Esophagus muscularis mucosa (tissue), 3 donors: ENCODE data around the gene PSMG4.

ENCODE experiments used
- POLR2A ChIP-seq: fragments of 450-650 bp; IDR thresholded peaks from one replicate; pipeline ENCODE4 v1.6.1; 2017; ENCODE audit warnings: antibody characterized with exemption, moderate library complexity, mild to moderate bottlenecking, low read depth
- POLR2AphosphoS5 ChIP-seq, 2 donors: sonication (generic); formaldehyde crosslinking; IDR thresholded peaks; one replicate each; pipeline ENCODE4 v1.6.1; 2017; ENCODE audit warnings: antibody characterized with exemption in 2 of 2
- TF ChIP-seq, protein P1 (sequence below), 3 experiments: fragments of 200-600 bp in 2 of 3; fragments of 450-650 bp in 1 of 3; sonication (generic) in 2 of 3; IDR thresholded peaks; one replicate each; pipeline ENCODE4 v1.5.1; 2017 to 2019; ENCODE audit warnings: antibody characterized with exemption in 3 of 3, mild to moderate bottlenecking in 2 of 3, moderate library complexity in 1 of 3

DNA sequence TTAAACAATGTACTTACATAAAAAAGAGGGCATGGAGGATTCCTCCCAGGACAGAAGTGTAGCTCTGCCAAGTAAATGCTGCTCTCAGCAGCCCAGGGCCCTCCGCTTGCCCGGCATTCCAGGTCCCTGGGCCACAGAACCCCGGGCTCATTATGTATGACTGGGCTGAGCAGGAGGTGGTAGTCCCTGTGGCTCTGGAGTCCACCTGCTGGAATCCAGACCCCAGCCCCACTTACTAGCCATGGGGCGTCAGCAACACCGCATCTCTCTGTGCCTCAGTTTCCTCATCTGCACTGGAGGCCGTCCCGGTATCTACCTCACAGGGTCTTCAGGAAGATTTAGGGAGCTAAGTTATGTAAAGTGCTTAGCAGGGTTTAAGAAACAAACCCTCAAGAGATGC is 55.4 kb downstream of the PSMG4 start:
- TF ChIP-seq, protein P1, sequence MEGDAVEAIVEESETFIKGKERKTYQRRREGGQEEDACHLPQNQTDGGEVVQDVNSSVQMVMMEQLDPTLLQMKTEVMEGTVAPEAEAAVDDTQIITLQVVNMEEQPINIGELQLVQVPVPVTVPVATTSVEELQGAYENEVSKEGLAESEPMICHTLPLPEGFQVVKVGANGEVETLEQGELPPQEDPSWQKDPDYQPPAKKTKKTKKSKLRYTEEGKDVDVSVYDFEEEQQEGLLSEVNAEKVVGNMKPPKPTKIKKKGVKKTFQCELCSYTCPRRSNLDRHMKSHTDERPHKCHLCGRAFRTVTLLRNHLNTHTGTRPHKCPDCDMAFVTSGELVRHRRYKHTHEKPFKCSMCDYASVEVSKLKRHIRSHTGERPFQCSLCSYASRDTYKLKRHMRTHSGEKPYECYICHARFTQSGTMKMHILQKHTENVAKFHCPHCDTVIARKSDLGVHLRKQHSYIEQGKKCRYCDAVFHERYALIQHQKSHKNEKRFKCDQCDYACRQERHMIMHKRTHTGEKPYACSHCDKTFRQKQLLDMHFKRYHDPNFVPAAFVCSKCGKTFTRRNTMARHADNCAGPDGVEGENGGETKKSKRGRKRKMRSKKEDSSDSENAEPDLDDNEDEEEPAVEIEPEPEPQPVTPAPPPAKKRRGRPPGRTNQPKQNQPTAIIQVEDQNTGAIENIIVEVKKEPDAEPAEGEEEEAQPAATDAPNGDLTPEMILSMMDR (IDR thresholded peaks at IDR 0.05): no peak
- TF ChIP-seq POLR2AphosphoS5 (IDR thresholded peaks at IDR 0.05) (no peak), POLR2A (no peak)
